Measurements from ENCODE around the gene NMUR2. TPM values are rescaled to one million over a fixed set of nuclear protein-coding genes. Genes with fewer than 3 reads are reported as not detected.

NMUR2 gene
- total RNA-seq, 1 experiment from 2014 or later, result not detected

GRCh38 chr5:152364172-152364571 is 40.9 kb downstream of the NMUR2 start:
- H3K36me3 ChIP-seq (ENCODE audit: insufficient read depth, low read length, poor library complexity, severe bottlenecking), result no peaks in the 10 kb centered on the region
- BruUV-seq (replicated peaks), result no TSS peak
- ChIA-PET POLR2A (ENCODE audit: low non-redundant PET) (no interaction called here), CTCF (no interaction called here)
- no peak for TF ChIP-seq EZH2 (IDR thresholded peaks at IDR 0.05; ENCODE audit: borderline replicate concordance, low read depth, low read length, poor library complexity, severe bottlenecking)
- TF ChIP-seq CTCF (conservative IDR thresholded peaks at IDR 0.05; ENCODE audit: low read depth, low read length), result no peak
- intact Hi-C loops (cut with micrococcal nuclease; ENCODE audit: unreplicated experiment), result no loop called here
- no peak overlapping the region for H3K4me3 ChIP-seq (ENCODE audit: low read depth, low read length, poor library complexity, severe bottlenecking)
- peaks cover 5% of the 10 kb centered on the region for H3K27me3 ChIP-seq (replicated peaks; ENCODE audit: insufficient read depth, low read depth, low read length, poor library complexity)
- H3K9me3 ChIP-seq (ENCODE audit: low read depth, low read length, poor library complexity, severe bottlenecking), result no peaks in the 10 kb centered on the region
- no peak for DNase-seq (ENCODE audit: low spot score)
- no peak overlapping the region for H3K27ac ChIP-seq (ENCODE audit: low read depth, low read length, poor library complexity, severe bottlenecking)
- no peaks in the 10 kb centered on the region for H3K4me1 ChIP-seq (ENCODE audit: insufficient read depth, low read length, poor library complexity, severe bottlenecking)

GRCh38 chr5:152358861-152359568 is 46.1 kb downstream of the NMUR2 start:
- TF ChIP-seq CTCF (conservative IDR thresholded peaks at IDR 0.05; ENCODE audit: low read depth, low read length) (no peak), EZH2 (IDR thresholded peaks at IDR 0.05; ENCODE audit: borderline replicate concordance, low read depth, low read length, poor library complexity, severe bottlenecking) (no peak)
- H3K4me1 ChIP-seq (ENCODE audit: insufficient read depth, low read length, poor library complexity, severe bottlenecking), result no peaks in the 10 kb centered on the region
- no TSS peak for BruUV-seq (replicated peaks)
- no peaks in the 10 kb centered on the region for H3K36me3 ChIP-seq (ENCODE audit: insufficient read depth, low read length, poor library complexity, severe bottlenecking)
- no peaks in the 10 kb centered on the region for H3K9me3 ChIP-seq (ENCODE audit: low read depth, low read length, poor library complexity, severe bottlenecking)
- intact Hi-C loops (cut with micrococcal nuclease; ENCODE audit: unreplicated experiment), result no loop called here
- no peak overlapping the region for H3K27ac ChIP-seq (ENCODE audit: low read depth, low read length, poor library complexity, severe bottlenecking)
- peaks cover 22% of the 10 kb centered on the region for H3K27me3 ChIP-seq (replicated peaks; ENCODE audit: insufficient read depth, low read depth, low read length, poor library complexity)
- POLR2A ChIA-PET (ENCODE audit: low non-redundant PET), result no interaction called here
- CTCF ChIA-PET, result no interaction called here
- H3K4me3 ChIP-seq (ENCODE audit: low read depth, low read length, poor library complexity, severe bottlenecking), result no peak overlapping the region
- DNase-seq (ENCODE audit: low spot score), result no peak

- TF ChIP-seq EZH2 (IDR thresholded peaks at IDR 0.05; ENCODE audit: borderline replicate concordance, low read depth, low read length, poor library complexity, severe bottlenecking), result no peak
- TF ChIP-seq CTCF (conservative IDR thresholded peaks at IDR 0.05; ENCODE audit: low read depth, low read length), result no peak
- Histone ChIP-seq H3K9me3 (ENCODE audit: low read depth, low read length, poor library complexity, severe bottlenecking) (no peaks in the 10 kb centered on the region), H3K27ac (ENCODE audit: low read depth, low read length, poor library complexity, severe bottlenecking) (no peak overlapping the region), H3K4me3 (ENCODE audit: low read depth, low read length, poor library complexity, severe bottlenecking) (no peak overlapping the region), H3K27me3 (replicated peaks; ENCODE audit: insufficient read depth, low read depth, low read length, poor library complexity) (peaks cover 22% of the 10 kb centered on the region), H3K36me3 (ENCODE audit: insufficient read depth, low read length, poor library complexity, severe bottlenecking) (no peaks in the 10 kb centered on the region), H3K4me1 (ENCODE audit: insufficient read depth, low read length, poor library complexity, severe bottlenecking) (no peaks in the 10 kb centered on the region)
- CTCF ChIA-PET, result no interaction called here
- no peak for DNase-seq (ENCODE audit: low spot score)
- no TSS peak for BruUV-seq (replicated peaks)
- POLR2A ChIA-PET (ENCODE audit: low non-redundant PET), result no interaction called here
- intact Hi-C loops (cut with micrococcal nuclease; ENCODE audit: unreplicated experiment), result no loop called here
These were observed 48.6 kb downstream of the NMUR2 start for GRCh38 chr5:152356506-152356905.
